SK-N-SH treated with all-trans-retinoic acid at 6 μM for 48 hours (cell line): ENCODE measurements around the gene KRTAP5-2.

Source experiments
- ATAC-seq: fragments of 200-7000 bp; cut with Tn5 transposase; 3 replicates; pipeline ENCODE4 v1.9.1; 2020; ENCODE audit warnings: mild to moderate bottlenecking, moderate library complexity
- ARNTL ChIP-seq: fragments of 450-650 bp; formaldehyde crosslinking; IDR thresholded peaks from 2 replicates; pipeline ENCODE4 v1.5.0; 2020; ENCODE audit warnings: low read depth, mild to moderate bottlenecking, moderate library complexity, borderline replicate concordance
- CSDC2 ChIP-seq: fragments of 250-450 bp; sonication (Bioruptor Pico); IDR thresholded peaks from 2 replicates; pipeline ENCODE4 v1.5.0; 2020; ENCODE audit warnings: mild to moderate bottlenecking, moderate library complexity
- ESRRG ChIP-seq: fragments of 250-450 bp; sonication (Bioruptor Pico); IDR thresholded peaks from 2 replicates; pipeline ENCODE4 v1.6.1; 2021; ENCODE audit warnings: mild to moderate bottlenecking
- ISL1 ChIP-seq: fragments of 250-450 bp; sonication (Bioruptor Pico); IDR thresholded peaks from 2 replicates; pipeline ENCODE4 v2.1.2; 2022; ENCODE audit warnings: mild to moderate bottlenecking, moderate library complexity
- OSR1 ChIP-seq: fragments of 250-450 bp; sonication (Bioruptor Pico); IDR thresholded peaks from 2 replicates; pipeline ENCODE4 v1.8.0; 2022; ENCODE audit warnings: moderate library complexity, mild to moderate bottlenecking, inconsistent platforms
- PPARA ChIP-seq: fragments of 250-450 bp; sonication (Bioruptor Pico); IDR thresholded peaks from 2 replicates; pipeline ENCODE4 v1.5.0; 2020; ENCODE audit warnings: mild to moderate bottlenecking, borderline replicate concordance
- RARB ChIP-seq: fragments of 250-450 bp; sonication (Bioruptor Pico); IDR thresholded peaks from 2 replicates; pipeline ENCODE4 v1.8.0; 2021; ENCODE audit warnings: mild to moderate bottlenecking, moderate library complexity
- ZFP3 ChIP-seq: fragments of 250-450 bp; sonication (Bioruptor Pico); IDR thresholded peaks from 2 replicates; pipeline ENCODE4 v1.5.0; 2020; ENCODE audit warnings: mild to moderate bottlenecking, moderate library complexity
- ZFP30 ChIP-seq: fragments of 450-650 bp; formaldehyde crosslinking; IDR thresholded peaks from 2 replicates; pipeline ENCODE4 v1.5.0; 2022; ENCODE audit warnings: mild to moderate bottlenecking, moderate library complexity
- ZNF70 ChIP-seq: fragments of 450-650 bp; formaldehyde crosslinking; IDR thresholded peaks from 2 replicates; pipeline ENCODE4 v1.5.0; 2020; ENCODE audit warnings: mild to moderate bottlenecking, moderate library complexity
- ZNF8 ChIP-seq: fragments of 450-650 bp; formaldehyde crosslinking; IDR thresholded peaks from 2 replicates; pipeline ENCODE4 v1.5.0; 2020; ENCODE audit warnings: mild to moderate bottlenecking, moderate library complexity
- TF ChIP-seq, protein P1 (sequence below): fragments of 250-450 bp; sonication (Bioruptor Pico); IDR thresholded peaks from 2 replicates; pipeline ENCODE4 v1.5.1; 2020; ENCODE audit warnings: low read depth, mild to moderate bottlenecking, moderate library complexity
- TF ChIP-seq, protein P2 (sequence below): fragments of 250-450 bp; sonication (Bioruptor Pico); IDR thresholded peaks from 2 replicates; pipeline ENCODE4 v1.5.0; 2020; ENCODE audit warnings: mild to moderate bottlenecking, moderate library complexity
- TF ChIP-seq, protein P3 (sequence below): fragments of 250-450 bp; sonication (Bioruptor Pico); IDR thresholded peaks from 2 replicates; pipeline ENCODE4 v1.8.0; 2021; ENCODE audit warnings: low read depth, mild to moderate bottlenecking, moderate library complexity, borderline replicate concordance
- TF ChIP-seq, protein P4 (sequence below): fragments of 250-450 bp; sonication (Bioruptor Pico); IDR thresholded peaks from 2 replicates; pipeline ENCODE4 v1.5.1; 2021; ENCODE audit warnings: mild to moderate bottlenecking, moderate library complexity

KRTAP5-2 gene

DNA sequence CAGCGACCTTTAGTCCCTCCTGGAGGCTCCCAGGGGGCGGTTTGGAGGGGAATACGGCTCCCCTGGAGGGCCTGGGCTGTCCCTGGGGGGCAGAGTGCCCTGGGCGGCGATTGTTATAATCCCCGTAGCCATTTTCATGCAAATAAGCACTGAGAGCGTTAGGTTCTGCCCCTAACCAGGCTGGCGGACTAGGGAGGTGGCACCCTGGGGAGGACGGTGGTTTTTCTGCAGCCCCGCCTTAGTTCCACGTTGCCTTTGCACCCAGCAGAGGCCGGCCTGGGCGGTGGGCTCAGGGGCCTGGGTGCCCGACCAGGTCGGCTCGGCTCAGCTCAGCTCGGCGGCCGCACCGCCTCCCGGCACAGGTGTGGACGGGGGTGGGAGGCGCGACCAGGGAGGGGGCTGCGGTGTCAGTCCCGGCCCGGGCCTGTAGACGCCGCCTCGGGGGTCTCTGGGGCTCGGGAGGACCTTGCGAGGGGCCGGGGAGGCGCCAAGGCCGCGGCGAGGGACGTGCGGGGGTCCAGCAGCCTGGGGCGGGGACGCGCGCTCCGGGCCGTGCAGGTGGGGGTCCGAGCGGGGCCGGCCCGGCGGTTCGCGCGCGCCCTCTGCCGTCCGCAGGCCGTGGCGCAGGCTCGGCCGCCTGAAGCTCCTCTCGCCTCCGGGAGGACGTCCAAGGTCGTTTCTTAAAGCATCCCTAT, 23.7 kb downstream of the KRTAP5-2 start (continued):
- TF ChIP-seq, protein P1, sequence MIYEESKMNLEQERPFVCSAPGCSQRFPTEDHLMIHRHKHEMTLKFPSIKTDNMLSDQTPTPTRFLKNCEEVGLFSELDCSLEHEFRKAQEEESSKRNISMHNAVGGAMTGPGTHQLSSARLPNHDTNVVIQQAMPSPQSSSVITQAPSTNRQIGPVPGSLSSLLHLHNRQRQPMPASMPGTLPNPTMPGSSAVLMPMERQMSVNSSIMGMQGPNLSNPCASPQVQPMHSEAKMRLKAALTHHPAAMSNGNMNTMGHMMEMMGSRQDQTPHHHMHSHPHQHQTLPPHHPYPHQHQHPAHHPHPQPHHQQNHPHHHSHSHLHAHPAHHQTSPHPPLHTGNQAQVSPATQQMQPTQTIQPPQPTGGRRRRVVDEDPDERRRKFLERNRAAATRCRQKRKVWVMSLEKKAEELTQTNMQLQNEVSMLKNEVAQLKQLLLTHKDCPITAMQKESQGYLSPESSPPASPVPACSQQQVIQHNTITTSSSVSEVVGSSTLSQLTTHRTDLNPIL = no peak
- no peak for TF ChIP-seq RARB (CRISPR knock-in tag)
- TF ChIP-seq, all 23 proteins: peak for 0

DNA sequence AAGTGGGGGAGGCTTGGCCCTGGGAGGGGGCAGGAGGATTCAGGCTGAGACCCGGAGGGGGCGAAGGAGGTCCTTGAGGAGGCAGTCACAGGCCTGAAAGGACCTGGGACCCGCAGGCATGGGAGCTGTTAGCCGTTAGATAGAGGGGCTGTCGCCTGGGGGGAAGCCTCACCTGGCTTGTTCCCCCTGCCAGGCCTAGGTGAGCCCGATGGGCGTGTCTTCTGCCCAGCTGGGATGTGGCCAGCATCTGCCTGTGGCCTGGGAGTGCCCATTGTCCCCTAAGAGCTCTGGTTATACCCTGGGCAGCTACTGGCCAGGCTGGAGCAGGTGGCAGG, 24.2 kb downstream of the KRTAP5-2 start:
- peak; percentile 43 for ATAC-seq
- no peak for TF ChIP-seq ARNTL (CRISPR knock-in tag)
- TF ChIP-seq, protein P2, sequence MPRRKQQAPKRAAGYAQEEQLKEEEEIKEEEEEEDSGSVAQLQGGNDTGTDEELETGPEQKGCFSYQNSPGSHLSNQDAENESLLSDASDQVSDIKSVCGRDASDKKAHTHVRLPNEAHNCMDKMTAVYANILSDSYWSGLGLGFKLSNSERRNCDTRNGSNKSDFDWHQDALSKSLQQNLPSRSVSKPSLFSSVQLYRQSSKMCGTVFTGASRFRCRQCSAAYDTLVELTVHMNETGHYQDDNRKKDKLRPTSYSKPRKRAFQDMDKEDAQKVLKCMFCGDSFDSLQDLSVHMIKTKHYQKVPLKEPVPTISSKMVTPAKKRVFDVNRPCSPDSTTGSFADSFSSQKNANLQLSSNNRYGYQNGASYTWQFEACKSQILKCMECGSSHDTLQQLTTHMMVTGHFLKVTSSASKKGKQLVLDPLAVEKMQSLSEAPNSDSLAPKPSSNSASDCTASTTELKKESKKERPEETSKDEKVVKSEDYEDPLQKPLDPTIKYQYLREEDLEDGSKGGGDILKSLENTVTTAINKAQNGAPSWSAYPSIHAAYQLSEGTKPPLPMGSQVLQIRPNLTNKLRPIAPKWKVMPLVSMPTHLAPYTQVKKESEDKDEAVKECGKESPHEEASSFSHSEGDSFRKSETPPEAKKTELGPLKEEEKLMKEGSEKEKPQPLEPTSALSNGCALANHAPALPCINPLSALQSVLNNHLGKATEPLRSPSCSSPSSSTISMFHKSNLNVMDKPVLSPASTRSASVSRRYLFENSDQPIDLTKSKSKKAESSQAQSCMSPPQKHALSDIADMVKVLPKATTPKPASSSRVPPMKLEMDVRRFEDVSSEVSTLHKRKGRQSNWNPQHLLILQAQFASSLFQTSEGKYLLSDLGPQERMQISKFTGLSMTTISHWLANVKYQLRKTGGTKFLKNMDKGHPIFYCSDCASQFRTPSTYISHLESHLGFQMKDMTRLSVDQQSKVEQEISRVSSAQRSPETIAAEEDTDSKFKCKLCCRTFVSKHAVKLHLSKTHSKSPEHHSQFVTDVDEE (CRISPR knock-in tag) = no peak
- TF ChIP-seq ZNF70 = no peak
- no peak for TF ChIP-seq OSR1 (CRISPR knock-in tag)
- no peak for TF ChIP-seq CSDC2 (CRISPR knock-in tag)

DNA sequence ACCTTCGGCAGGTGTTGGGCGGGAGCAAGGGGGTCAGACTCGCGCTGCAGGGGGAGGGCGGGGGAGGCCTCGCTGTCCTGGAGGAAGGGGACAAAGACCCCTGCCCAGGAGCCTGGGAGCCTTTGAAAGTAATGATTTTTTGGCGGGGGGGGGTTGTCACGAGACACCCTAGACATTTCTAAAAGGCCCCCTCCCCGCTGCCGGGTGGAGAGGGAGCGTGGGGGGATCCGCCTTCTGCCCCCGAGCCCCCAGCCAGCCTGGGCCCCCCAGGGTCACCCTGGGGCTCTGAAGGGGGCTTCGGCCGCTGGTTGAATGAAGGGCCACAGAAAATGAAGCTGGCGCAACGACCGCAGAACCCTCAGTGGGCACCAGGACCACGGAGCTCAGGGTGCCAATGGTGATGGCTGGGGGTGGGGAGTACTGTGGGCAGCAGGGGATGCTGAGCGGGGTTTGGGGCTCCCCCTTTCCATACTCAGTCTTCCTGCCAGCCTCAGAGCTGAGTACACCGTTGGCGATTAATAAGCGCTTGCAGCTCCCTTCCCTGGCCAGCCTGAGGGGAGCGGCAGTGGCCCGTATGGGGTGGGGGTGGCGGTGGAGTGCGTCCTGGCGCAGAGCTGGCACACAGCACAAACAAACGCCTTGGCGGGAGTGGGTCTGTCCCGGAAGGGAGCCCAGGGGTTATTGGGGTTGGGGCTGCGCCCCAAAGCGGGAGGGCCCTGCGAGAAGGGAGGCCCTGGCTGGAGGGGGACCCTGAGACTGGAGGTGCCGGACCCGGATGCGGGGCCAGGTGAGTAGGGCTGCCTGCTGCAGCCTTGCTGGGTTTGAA, 24.8 kb downstream of the KRTAP5-2 start:
- peak; percentile 17 for ATAC-seq
- no peak for TF ChIP-seq ARNTL (CRISPR knock-in tag)
- no peak for TF ChIP-seq RARB (CRISPR knock-in tag)
- TF ChIP-seq ZFP3 = no peak
- TF ChIP-seq, protein P3, sequence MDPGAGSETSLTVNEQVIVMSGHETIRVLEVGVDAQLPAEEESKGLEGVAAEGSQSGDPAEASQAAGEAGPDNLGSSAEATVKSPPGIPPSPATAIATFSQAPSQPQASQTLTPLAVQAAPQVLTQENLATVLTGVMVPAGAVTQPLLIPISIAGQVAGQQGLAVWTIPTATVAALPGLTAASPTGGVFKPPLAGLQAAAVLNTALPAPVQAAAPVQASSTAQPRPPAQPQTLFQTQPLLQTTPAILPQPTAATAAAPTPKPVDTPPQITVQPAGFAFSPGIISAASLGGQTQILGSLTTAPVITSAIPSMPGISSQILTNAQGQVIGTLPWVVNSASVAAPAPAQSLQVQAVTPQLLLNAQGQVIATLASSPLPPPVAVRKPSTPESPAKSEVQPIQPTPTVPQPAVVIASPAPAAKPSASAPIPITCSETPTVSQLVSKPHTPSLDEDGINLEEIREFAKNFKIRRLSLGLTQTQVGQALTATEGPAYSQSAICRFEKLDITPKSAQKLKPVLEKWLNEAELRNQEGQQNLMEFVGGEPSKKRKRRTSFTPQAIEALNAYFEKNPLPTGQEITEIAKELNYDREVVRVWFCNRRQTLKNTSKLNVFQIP (CRISPR knock-in tag) = no peak
- no peak for TF ChIP-seq ZNF70
- TF ChIP-seq, protein P1 = no peak
- TF ChIP-seq, all 23 proteins: peak for 0

DNA sequence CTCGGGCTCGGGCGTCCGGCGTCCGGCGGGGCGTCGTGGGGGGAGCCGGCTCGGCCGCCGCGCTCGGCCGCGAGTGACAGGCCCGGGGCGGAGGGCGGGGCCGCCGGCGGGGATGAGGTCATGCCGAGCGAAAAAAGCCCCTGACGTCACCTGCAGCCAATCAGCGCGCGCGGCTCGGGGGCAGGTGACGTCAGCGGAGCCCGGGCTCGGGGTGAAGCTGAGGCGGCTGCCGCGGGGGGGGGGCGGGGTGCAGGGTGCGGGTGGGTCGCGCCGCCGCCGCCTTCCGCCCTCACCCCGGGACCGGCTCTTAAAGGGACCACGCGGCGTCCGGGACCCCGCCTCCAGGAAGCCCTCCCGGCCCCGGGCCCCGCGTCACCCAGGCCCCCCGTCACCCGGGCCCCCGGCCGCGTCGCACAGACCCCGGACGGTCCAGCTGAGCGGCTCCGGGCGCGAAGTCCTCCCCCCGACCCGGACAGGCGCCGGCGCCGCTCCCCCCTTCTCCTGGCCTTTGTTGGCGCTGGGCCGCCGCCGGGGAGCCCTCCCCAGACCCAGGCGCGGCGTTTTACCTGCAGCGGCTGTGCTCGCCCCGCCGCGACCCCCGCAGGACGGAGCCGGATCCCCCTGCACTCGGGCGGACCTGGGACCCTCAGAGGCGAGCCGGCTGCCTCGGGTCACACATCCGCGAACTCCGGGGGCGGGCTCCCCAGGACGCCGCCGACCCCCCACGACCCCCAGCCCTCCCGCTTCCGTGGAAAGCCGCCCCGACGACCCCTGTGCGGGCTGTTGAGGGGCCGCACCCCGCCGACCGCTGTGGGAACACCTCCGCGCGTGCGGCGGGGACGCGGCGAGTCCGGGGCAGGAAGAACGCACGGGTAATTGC, 25.7 kb downstream of the KRTAP5-2 start, which contains the start of gene DUSP8:
Gene DUSP8, minus strand, starts transcription at position 75 of the 880 bp plus-strand sequence. CDS start 6,445 bp downstream, outside the sequence.
- ATAC-seq = peak; percentile 36; the same call in 2 of the 3 replicates

DNA sequence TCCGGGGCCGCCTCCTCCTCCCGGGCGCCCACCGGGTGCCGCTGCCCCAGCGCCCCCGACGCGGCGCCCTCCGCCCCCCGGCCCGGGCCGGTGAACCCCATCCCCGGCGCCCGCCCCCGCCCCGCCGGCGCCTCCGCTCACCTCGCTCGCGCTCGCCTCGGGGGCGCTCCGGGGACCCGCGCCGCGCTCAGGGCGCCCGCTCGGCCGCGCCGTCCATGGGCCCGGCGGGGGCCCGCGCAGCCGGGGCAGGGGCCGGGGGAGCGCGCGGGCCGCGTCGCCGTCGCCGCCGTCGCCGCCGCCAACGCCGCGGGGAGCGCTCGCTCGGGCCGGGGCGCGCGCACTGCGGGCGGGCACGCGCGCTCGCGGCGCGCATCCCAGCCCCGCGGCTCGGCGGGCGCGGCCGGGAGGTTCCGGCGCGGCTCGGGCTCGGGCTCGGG, 26.3 kb downstream of the KRTAP5-2 start:
- ATAC-seq = no peak
- TF ChIP-seq ZNF8 (CRISPR knock-in tag) (no peak), ISL1 (CRISPR knock-in tag) (no peak), OSR1 (CRISPR knock-in tag) (no peak), PPARA (CRISPR knock-in tag) (no peak), ZFP30 (no peak), RARB (CRISPR knock-in tag) (no peak), ESRRG (CRISPR knock-in tag) (no peak), ZNF70 (no peak)
- TF ChIP-seq, protein P4, sequence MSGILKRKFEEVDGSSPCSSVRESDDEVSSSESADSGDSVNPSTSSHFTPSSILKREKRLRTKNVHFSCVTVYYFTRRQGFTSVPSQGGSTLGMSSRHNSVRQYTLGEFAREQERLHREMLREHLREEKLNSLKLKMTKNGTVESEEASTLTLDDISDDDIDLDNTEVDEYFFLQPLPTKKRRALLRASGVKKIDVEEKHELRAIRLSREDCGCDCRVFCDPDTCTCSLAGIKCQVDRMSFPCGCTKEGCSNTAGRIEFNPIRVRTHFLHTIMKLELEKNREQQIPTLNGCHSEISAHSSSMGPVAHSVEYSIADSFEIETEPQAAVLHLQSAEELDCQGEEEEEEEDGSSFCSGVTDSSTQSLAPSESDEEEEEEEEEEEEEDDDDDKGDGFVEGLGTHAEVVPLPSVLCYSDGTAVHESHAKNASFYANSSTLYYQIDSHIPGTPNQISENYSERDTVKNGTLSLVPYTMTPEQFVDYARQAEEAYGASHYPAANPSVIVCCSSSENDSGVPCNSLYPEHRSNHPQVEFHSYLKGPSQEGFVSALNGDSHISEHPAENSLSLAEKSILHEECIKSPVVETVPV (CRISPR knock-in tag) = no peak
- TF ChIP-seq, protein P1 = no peak
- TF ChIP-seq, protein P2 (CRISPR knock-in tag) = no peak

More for the DNA sequence above, 25.7 kb downstream of the KRTAP5-2 start, which contains the start of gene DUSP8:
- peak; percentile 86 for TF ChIP-seq ZFP3
- no peak for TF ChIP-seq RARB (CRISPR knock-in tag)
- TF ChIP-seq, all 23 proteins: peak for 1
